Neural progenitor cell (in vitro differentiated cells): ENCODE measurements around the gene RNF14.

Source experiments
- CTCF ChIP-seq: fragments of 200-600 bp; sonication (generic); IDR thresholded peaks from 2 replicates; pipeline ENCODE4 v1.5.1; 2017; ENCODE audit warnings: antibody characterized with exemption, mild to moderate bottlenecking
- EZH2 ChIP-seq: fragments of 200-600 bp; sonication (generic); IDR thresholded peaks from 2 replicates; pipeline ENCODE4 v1.6.1; 2017; ENCODE audit warnings: antibody characterized with exemption, mild to moderate bottlenecking, moderate library complexity

GRCh38 chr5:141929398-141930058 is 39.4 kb upstream of the RNF14 start:
- TF ChIP-seq CTCF (no peak), EZH2 (no peak)
